ENCODE measurements around the gene ATXN10.

Gene ATXN10

DNA sequence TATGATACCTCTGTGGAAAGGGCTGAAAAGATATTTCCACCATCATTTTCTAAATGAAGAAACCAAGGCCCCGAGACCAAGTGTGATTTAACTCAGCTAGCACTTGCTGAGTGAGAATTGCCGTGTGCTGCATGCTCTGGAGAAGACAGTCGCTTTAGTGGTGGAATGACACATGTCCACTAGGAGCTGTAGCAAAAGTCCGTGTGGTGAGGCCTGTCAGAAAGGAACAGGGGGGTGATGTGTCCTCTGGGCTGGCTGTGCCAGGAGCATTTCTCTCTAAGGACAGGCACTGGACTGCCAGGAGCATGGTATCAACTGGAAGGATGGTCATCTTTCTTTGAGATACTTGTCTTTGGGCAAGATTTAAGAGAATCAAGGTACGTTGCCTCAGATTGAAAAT lies 72.8 kb downstream of the ATXN10 start:
- TF ChIP-seq SIN3A (IDR thresholded peaks at IDR 0.05; ENCODE audit: borderline replicate concordance, insufficient read depth, low read length) (no peak), FOXP2 (optimal IDR thresholded peaks at IDR 0.05; ENCODE audit: borderline replicate concordance, extremely low read depth, extremely low read length, insufficient read depth) (no peak), TAF1 (IDR thresholded peaks at IDR 0.05; ENCODE audit: borderline replicate concordance, insufficient read depth, low read length) (no peak), POLR2AphosphoS5 (IDR thresholded peaks at IDR 0.05; ENCODE audit: low read depth, low read length) (no peak)
- TF ChIP-seq, protein P1, sequence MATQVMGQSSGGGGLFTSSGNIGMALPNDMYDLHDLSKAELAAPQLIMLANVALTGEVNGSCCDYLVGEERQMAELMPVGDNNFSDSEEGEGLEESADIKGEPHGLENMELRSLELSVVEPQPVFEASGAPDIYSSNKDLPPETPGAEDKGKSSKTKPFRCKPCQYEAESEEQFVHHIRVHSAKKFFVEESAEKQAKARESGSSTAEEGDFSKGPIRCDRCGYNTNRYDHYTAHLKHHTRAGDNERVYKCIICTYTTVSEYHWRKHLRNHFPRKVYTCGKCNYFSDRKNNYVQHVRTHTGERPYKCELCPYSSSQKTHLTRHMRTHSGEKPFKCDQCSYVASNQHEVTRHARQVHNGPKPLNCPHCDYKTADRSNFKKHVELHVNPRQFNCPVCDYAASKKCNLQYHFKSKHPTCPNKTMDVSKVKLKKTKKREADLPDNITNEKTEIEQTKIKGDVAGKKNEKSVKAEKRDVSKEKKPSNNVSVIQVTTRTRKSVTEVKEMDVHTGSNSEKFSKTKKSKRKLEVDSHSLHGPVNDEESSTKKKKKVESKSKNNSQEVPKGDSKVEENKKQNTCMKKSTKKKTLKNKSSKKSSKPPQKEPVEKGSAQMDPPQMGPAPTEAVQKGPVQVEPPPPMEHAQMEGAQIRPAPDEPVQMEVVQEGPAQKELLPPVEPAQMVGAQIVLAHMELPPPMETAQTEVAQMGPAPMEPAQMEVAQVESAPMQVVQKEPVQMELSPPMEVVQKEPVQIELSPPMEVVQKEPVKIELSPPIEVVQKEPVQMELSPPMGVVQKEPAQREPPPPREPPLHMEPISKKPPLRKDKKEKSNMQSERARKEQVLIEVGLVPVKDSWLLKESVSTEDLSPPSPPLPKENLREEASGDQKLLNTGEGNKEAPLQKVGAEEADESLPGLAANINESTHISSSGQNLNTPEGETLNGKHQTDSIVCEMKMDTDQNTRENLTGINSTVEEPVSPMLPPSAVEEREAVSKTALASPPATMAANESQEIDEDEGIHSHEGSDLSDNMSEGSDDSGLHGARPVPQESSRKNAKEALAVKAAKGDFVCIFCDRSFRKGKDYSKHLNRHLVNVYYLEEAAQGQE (IDR thresholded peaks at IDR 0.05; ENCODE audit: insufficient read depth in 1 of 2, low read depth in 2 of 2, low read length in 2 of 2): no peak

DNA sequence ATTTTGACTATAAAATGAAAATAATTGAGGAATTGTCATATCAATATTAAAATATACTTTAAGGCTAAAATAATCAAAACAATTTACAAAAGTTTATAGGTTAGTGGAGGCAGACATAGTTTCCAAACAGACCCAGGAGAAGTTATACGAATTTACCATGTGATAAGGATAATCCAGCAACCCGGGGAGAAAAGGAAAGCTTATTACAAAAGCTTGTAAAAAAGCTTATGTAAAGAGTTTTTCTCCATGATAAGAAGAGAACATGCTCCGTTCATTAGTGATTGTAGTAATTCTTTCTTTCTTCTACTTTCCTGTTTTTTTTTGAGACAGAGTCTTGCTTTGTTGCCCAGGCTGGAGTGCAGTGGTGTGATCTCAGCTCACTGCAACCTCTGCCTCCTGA lies 79.0 kb downstream of the ATXN10 start:
- no peak for TF ChIP-seq POLR2AphosphoS5 (IDR thresholded peaks at IDR 0.05; ENCODE audit: low read depth, low read length)
- TF ChIP-seq SIN3A (IDR thresholded peaks at IDR 0.05; ENCODE audit: borderline replicate concordance, insufficient read depth, low read length): no peak
- no peak for TF ChIP-seq FOXP2 (optimal IDR thresholded peaks at IDR 0.05; ENCODE audit: borderline replicate concordance, extremely low read depth, extremely low read length, insufficient read depth)
- TF ChIP-seq, protein P1 (IDR thresholded peaks at IDR 0.05; ENCODE audit: insufficient read depth in 1 of 2, low read depth in 2 of 2, low read length in 2 of 2): no peak
- no peak for TF ChIP-seq TAF1 (IDR thresholded peaks at IDR 0.05; ENCODE audit: borderline replicate concordance, insufficient read depth, low read length)

DNA sequence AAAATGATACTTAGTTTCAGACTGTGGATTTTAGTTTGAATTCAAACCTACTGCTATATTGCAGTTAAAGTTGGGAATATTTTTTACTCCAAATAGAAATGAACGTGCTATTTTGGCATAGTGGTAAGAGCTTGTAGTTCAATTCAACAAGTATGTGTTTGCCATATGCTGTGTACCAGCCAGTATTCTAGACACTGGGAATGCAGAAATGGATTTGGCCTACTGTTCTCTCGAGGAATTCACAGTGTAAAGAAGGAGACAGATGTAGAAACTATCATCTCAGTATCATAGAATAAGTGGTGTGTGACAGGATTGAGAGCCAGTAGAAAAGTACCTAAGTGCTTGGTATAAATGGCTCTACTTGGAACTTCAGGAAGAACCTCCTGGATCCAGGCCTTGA lies 80.4 kb downstream of the ATXN10 start:
- TF ChIP-seq SIN3A (IDR thresholded peaks at IDR 0.05; ENCODE audit: borderline replicate concordance, insufficient read depth, low read length): no peak
- no peak for TF ChIP-seq FOXP2 (optimal IDR thresholded peaks at IDR 0.05; ENCODE audit: borderline replicate concordance, extremely low read depth, extremely low read length, insufficient read depth)
- TF ChIP-seq TAF1 (IDR thresholded peaks at IDR 0.05; ENCODE audit: borderline replicate concordance, insufficient read depth, low read length): no peak
- TF ChIP-seq POLR2AphosphoS5 (IDR thresholded peaks at IDR 0.05; ENCODE audit: low read depth, low read length): no peak
- TF ChIP-seq, protein P1 (IDR thresholded peaks at IDR 0.05; ENCODE audit: insufficient read depth in 1 of 2, low read depth in 2 of 2, low read length in 2 of 2): no peak

DNA sequence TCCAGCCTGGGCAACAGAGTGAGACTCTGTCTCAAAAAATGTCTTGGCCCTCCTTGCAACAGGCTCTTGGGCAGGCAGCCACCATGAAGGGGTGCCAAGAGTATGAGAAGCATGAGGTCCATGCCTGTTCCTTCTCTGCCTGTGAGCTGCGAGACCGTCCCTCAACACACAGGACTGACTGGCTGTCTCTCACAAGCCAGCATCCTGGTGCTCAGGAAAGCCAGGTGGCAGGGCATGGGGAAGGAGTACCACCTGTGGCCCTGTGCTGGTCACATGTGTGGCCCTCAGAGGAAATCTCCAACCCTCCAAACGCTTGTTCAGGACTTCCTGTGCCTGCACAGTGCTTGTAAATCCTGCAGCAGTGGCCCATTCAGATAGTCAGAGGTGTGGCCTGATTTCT lies 83.2 kb downstream of the ATXN10 start:
- TF ChIP-seq, protein P1 (IDR thresholded peaks at IDR 0.05; ENCODE audit: insufficient read depth in 1 of 2, low read depth in 2 of 2, low read length in 2 of 2): no peak
- TF ChIP-seq TAF1 (IDR thresholded peaks at IDR 0.05; ENCODE audit: borderline replicate concordance, insufficient read depth, low read length): no peak

DNA sequence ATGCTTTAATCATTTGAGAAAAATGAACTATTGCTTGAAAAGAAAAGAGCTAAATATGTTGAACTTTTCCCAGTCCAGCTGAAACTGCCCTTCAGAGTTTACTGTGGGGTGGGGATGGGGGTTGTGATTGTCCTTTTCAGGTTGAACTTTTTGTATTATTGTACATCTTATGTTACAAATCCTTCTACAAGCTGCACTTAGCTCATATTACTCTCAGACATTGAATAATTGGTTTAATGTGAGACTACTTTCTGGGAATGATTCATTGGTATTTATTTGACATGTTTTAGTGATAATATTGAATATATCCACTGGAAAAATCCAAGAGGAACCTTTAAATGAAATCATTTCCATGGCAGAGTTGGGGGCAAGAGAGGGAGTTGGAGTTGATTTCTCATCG lies 84.9 kb downstream of the ATXN10 start:
- TF ChIP-seq FOXP2 (optimal IDR thresholded peaks at IDR 0.05; ENCODE audit: borderline replicate concordance, extremely low read depth, extremely low read length, insufficient read depth) (no peak), TAF1 (IDR thresholded peaks at IDR 0.05; ENCODE audit: borderline replicate concordance, insufficient read depth, low read length) (no peak), SIN3A (IDR thresholded peaks at IDR 0.05; ENCODE audit: borderline replicate concordance, insufficient read depth, low read length) (no peak), POLR2AphosphoS5 (IDR thresholded peaks at IDR 0.05; ENCODE audit: low read depth, low read length) (no peak)
- TF ChIP-seq, protein P1 (IDR thresholded peaks at IDR 0.05; ENCODE audit: insufficient read depth in 1 of 2, low read depth in 2 of 2, low read length in 2 of 2): no peak

Data from PFSK-1 (cell line).